Mesodermal cell (in vitro differentiated cells): ENCODE results near the gene KLHDC10.
"Not testable (repeated sequence)": the region's sequence is repeated elsewhere in the genome, so short reads cannot be mapped to it uniquely, and the experiment has no call there.

Source experiments
- H3K27ac ChIP-seq: 2 replicates; pipeline ENCODE4 v1.7.0; 2013; ENCODE audit warnings: mild to moderate bottlenecking, low read depth, low read length, moderate library complexity; ENCODE audit not compliant: severe bottlenecking
- H3K36me3 ChIP-seq: 2 replicates; pipeline ENCODE4 v1.7.1; 2013; ENCODE audit warnings: mild to moderate bottlenecking, low read length, moderate library complexity; ENCODE audit not compliant: control insufficient read depth, insufficient read depth
- H3K4me1 ChIP-seq: one replicate; pipeline ENCODE4 v1.7.1; 2013; ENCODE audit warnings: mild to moderate bottlenecking, low read length; ENCODE audit not compliant: insufficient read depth, control insufficient read depth, poor library complexity, severe bottlenecking
- H3K4me3 ChIP-seq: 2 replicates; pipeline ENCODE4 v1.7.0; 2013; ENCODE audit warnings: low read length, control low read depth, mild to moderate bottlenecking; ENCODE audit not compliant: insufficient read depth, poor library complexity, severe bottlenecking; ENCODE audit errors: extremely low read depth
- H3K9me3 ChIP-seq: 2 replicates; pipeline ENCODE4 v1.7.1; 2013; ENCODE audit warnings: mild to moderate bottlenecking, low read length, moderate library complexity; ENCODE audit not compliant: control insufficient read depth
- WGBS, 2 experiments: methylation state at CpG; one replicate each; pipeline ENCODE4 v1.1.5; 2013; ENCODE audit warnings: missing lambda C conversion rate in 2 of 2; ENCODE audit not compliant: insufficient coverage in 2 of 2; 5-methylcytosine and 5-hydroxymethylcytosine counted together

The KLHDC10 gene

DNA sequence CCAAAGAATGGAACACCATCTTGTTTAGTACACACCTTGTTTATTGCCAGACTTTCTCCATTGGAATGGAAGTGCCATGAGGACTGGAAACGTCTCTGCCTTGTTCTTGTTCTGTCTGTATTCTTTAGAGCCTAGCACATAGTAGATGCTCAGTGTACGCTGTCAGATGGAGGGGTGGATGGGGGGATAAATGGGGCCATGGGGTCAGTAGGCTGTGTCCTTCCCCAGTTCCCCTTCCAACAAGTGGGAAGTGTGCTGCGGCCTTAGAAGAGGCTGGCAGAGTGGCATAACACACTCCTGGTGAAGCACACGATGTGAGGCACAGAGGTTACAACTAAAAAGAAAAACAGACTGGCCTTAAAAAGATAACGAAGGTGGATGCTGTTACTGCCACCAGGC lies 73.0 kb downstream of the KLHDC10 start:
- Histone ChIP-seq H3K36me3 (peaks cover 15% of the 10 kb centered on the region), H3K4me1 (peaks cover 5% of the 10 kb centered on the region), H3K4me3 (no peak overlapping the region), H3K27ac (no peak overlapping the region), H3K9me3 (no peaks in the 10 kb centered on the region)
- 96 to 100% methylated on average over 2 to 3 of the region's 5 CpGs for WGBS, 2 experiments

DNA sequence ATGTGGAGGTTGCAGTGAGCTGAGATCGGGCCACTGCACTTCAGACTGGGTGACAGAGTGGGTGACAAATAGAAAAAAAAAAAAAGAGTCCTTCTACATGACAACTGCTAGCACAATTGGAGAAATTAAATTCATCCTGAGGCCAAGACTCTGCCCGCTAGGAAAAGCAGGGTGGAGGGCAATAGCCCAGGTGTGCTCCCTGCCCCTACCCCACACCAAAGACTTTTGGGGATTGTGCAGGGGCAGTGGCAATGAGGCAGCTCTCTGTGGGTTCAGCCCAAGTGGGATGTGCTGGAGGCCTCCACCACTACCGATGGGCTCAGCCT lies 73.6 kb downstream of the KLHDC10 start:
- H3K36me3 ChIP-seq = peaks cover 15% of the 10 kb centered on the region
- no peaks in the 10 kb centered on the region for H3K9me3 ChIP-seq
- H3K4me3 ChIP-seq = no peak overlapping the region
- peaks cover 5% of the 10 kb centered on the region for H3K4me1 ChIP-seq
- 82% methylated on average over 2 of the region's 3 CpGs; no CpG with 5 or more reads in 1 of the 2 experiments for WGBS, 2 experiments
- H3K27ac ChIP-seq = no peak overlapping the region

DNA sequence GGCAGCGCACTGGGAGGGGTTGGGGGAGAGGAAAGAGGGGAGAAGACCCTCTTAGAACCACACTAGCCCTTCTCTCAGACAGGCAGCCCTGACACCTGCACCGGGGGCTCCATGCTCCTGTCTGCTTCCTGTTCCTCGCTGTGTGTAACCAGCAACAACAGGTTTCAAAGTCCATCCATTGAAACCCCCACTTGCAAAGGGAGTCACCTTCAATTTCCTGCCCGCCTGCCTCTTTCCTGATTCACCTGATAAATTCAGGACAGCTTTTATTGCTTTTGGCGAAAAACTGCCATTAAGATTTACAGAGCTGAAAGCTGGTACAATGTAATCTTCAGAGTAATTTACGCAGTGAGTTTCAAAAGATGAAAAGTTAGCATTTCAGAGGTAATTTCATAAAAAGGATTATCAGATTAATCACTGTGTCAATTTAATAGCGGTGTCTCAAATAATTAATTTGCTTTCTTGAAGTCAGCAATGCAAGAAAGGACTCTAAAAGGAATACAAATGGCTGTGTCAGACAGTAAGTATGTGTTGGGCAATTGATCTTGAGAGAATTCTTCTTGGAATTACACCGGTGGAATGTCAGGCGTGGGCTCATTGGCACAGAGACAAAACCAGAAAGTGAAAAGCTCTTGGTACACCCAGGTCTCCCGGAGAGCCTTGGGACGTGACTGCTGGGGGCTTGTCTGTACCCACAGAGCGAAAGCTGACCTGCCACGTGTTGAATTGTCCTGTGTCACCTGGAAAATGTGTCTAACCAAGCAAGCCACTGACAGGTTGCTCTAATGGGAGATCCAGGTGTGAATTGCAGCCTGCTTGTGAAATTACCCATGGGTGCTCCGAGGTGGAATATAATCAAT lies 74.2 kb downstream of the KLHDC10 start:
- Histone ChIP-seq H3K4me1 (peaks cover 5% of the 10 kb centered on the region), H3K9me3 (no peaks in the 10 kb centered on the region), H3K36me3 (peaks cover 11% of the 10 kb centered on the region), H3K4me3 (no peak overlapping the region), H3K27ac (no peak overlapping the region)
- WGBS, 2 experiments = 82 to 94% methylated on average over 11 of the region's 14 CpGs

DNA sequence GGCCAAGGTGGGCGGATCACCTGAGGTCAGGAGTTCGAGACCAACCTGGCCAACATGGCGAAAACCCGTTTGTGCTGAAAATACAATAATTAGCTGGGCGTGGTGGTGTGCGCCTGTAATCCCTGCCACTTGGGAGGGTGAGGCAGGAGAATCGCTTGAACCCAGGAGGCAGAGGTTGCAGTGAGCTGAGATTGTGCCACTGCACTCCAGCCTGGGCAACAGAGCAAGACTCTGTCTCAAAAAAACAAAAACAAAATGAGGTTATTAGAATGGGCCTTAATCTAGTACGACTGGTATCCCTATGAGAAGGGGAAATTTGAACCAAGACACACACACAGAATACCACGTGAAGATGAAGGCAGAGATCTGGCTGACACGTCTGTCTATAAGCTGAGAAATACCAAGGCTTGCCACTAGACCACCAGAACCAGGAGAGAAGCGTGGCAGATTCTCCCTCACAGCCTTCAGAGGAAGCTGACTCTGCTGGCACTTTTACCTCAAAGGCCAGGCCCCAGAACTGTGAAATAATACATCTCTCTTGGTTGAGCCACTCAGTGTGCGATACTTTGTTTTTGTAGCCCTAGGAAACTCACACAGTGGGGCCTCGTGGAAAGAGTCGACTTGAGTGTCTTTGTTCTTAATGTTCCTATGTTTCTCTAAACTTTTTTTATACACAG lies 75.2 kb downstream of the KLHDC10 start:
- WGBS, 2 experiments = 86 to 96% methylated on average over 12 to 14 of the region's 14 CpGs
- Histone ChIP-seq H3K27ac (no peak overlapping the region), H3K36me3 (peaks cover 6% of the 10 kb centered on the region), H3K9me3 (no peaks in the 10 kb centered on the region), H3K4me1 (peaks cover 5% of the 10 kb centered on the region), H3K4me3 (no peak overlapping the region)

DNA sequence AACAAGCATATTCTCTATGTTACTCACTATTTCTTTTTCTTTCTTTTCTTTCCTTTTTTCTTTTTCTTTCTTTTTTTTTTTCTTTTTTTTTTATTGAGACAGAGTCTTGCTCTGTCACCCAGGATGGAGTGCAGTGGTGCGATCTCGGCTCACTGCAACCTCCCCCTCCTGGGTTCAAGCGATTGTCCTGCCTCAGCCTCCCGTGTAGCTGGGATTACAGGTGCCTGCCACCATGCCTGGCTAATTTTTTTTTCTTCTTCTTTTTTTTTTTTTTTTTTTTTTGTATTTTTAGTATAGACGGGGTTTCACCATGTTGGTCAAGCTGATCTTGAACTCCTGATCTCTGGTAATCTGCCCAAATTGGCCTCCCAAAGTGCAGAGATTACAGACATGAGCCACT lies 75.8 kb downstream of the KLHDC10 start:
- 100% methylated on average over 2 of the region's 5 CpGs; no CpG with 5 or more reads in 1 of the 2 experiments for WGBS, 2 experiments
- H3K36me3 ChIP-seq, H3K9me3 ChIP-seq, H3K4me1 ChIP-seq, H3K27ac ChIP-seq, H3K4me3 ChIP-seq: not testable (repeated sequence)

DNA sequence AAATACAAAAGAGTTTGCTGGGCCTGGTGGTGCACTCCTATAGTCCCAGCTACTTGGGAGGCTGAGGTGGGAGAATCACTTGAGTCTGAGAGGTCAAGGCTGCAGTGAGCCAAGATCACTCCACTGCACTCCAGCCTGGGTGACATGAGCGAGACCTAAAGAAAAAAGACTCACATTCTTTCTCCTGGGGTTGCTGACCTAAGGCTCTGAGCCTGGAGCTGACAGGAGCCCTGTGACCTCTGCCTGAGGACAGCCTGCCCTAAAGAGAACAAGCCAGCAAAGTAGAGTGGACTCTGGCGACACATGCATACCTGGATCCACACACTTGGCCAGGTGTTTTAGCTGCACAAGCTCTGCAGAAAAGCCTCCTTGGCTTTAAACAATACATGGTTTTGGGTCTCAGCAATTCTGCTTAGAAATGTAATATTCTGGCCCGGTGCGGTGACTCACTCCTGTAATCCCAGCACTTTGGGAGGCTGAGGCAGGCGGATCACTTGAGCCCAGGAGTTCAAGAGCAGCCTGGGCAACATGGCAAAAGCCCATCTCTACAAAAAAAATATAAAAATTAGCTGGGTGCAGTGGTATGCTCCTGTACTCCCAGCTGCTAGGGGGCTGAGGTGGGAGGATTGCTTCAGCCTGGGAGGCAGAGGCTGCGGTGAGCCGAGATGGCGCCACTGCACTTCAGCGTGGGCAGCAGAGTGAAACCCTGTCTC lies 76.5 kb downstream of the KLHDC10 start:
- Histone ChIP-seq H3K4me1 (no peaks in the 10 kb centered on the region), H3K27ac (no peak overlapping the region), H3K4me3 (no peak overlapping the region), H3K9me3 (no peaks in the 10 kb centered on the region), H3K36me3 (no peaks in the 10 kb centered on the region)
- WGBS, 2 experiments = 100% methylated on average over 2 to 4 of the region's 9 CpGs

DNA sequence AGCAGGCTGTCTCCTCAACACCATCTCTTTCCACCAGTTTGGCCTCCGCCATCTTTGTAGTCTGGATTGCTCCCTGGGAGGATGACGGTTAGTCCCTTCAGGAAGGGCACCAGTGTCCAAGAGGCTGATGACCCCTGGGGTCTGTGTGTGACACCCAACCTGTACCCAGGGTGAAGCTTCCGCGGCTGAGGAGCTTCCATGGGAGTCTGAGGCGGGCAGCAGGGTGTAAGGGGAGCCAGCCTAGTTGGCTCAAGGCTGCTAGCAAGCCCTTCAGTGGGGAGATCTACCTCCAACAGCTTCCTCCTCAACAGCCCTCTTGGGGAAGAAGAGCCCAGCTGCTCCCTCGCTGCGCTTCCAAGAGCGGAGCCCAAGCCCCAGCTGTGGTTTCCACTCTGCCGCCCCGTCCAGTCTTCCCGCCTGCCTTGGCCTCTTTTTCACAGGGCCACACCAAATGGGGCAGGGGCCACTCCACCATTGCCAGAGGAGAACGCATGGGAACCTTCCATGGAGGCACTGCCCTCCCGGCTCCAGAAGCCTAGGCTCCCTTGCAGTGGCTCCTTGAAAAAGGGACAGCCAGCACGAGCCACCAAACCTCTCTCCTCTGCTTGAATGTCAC lies 77.5 kb downstream of the KLHDC10 start:
- Histone ChIP-seq H3K9me3 (no peaks in the 10 kb centered on the region), H3K4me3 (no peak overlapping the region), H3K36me3 (no peaks in the 10 kb centered on the region), H3K4me1 (no peaks in the 10 kb centered on the region), H3K27ac (no peak overlapping the region)
- 93 to 97% methylated on average over 10 to 12 of the region's 14 CpGs for WGBS, 2 experiments

DNA sequence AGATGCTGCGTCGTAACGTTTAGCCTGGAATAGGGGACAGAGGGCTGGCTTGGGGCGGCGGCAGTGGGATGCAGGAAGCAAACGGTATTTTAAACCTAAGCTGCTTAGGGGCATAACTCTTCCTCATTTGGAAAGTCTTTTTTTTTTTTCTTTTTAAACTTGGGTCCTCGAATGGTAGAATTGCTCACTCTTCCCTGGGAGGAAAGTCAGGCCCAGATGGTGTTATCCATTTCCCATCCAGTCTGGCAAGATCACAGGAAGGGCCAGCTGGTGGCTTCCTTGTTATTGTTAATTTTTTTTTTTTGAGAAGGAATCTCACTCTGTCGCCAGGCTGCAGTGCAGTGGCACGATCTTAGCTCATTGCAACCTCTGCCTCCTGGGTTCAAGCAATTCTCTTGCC lies 78.2 kb downstream of the KLHDC10 start:
- WGBS, 2 experiments = 89 to 97% methylated on average over 4 to 5 of the region's 9 CpGs
- Histone ChIP-seq H3K27ac (no peak overlapping the region), H3K4me3 (no peak overlapping the region), H3K9me3 (no peaks in the 10 kb centered on the region), H3K36me3 (no peaks in the 10 kb centered on the region), H3K4me1 (no peaks in the 10 kb centered on the region)

DNA sequence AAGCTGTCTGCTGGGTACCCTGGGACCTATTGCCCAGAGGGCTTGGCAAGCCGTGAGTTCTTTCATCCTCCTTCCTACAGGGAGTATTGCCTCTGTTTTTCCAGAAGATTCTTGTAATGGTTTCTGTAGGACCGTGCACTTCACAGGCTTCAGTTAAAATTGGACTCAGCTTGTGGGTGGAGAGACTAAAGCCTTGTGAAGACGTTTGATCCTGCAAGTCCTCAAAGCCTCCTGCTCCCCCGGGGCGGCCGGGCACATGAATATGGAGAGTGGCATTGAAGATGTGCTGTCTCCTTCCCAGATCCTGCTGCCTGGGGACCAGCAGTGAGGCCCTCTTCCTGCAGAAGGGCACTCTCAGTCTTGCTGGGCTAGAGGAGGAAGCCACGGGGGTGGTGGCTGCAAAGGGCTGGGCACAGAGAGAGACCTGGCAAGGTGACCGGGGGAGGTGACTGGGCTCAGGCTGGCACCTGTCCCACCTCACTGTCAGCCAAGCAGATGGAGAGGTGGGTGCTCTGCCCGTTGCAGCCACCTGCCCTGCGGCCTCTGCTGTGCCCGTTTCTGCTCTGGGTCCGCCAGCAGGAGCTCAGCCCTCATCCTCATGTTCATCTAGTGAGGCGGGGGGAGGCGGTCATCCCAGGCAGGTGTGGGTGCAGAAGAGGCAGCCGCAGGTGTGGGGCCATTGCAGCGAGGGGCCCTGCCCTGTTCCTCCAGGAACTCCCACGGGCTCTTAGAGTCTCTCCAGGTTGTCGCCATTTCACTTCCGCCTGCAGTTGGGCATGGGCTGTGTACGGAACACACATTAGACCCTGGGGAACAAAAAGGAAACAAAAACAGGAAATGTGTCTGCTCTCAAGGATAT lies 79.2 kb downstream of the KLHDC10 start:
- no peaks in the 10 kb centered on the region for H3K36me3 ChIP-seq
- no peaks in the 10 kb centered on the region for H3K4me1 ChIP-seq
- no peaks in the 10 kb centered on the region for H3K9me3 ChIP-seq
- 85 to 88% methylated on average over 16 of the region's 20 CpGs for WGBS, 2 experiments
- no peak overlapping the region for H3K27ac ChIP-seq
- no peak overlapping the region for H3K4me3 ChIP-seq

DNA sequence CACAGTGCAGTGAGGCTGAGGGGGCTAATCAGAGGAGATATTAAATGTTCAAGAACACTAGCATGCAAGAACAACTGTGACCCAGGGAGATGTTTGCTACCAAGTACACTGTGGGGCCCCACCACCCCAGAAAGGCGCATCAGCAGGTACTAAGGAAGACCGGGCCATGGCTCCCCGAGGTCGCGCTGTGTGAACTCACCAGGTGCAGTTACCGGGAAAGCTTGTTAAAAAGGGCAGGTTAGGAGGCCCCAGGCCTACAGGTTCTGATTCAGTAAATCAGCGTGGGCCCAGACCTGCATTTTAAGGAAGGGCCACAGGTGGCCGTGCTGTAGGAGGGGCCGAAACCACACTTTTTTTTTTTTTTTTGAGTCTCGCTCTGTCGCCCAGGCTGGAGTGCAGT lies 80.3 kb downstream of the KLHDC10 start:
- Histone ChIP-seq H3K4me3 (no peak overlapping the region), H3K27ac (no peak overlapping the region), H3K9me3 (no peaks in the 10 kb centered on the region), H3K36me3 (no peaks in the 10 kb centered on the region), H3K4me1 (no peaks in the 10 kb centered on the region)
- WGBS, 2 experiments = 85 to 90% methylated on average over 7 to 9 of the region's 11 CpGs
